H1 (cell line): Measurements from ENCODE around the gene PSD. TPM values are rescaled to one million over a fixed set of nuclear protein-coding genes. Genes with fewer than 3 reads are reported as not detected.
A peak's percentile ranks its signal among the peaks of the same experiment; 100 is the strongest.

Experiments used
- CTCF ChIA-PET: fragments of 300-600 bp; sonication (Branson Sonifier 250); formaldehyde crosslinking; loops from one replicate; lab custom pipeline; 2021; ENCODE audit not compliant: partially characterized antibody; lab: Charles Lee
- POLR2A ChIA-PET: fragments of 300-600 bp; sonication (Branson Sonifier 250); formaldehyde crosslinking; loops from one replicate; lab custom pipeline; 2021; ENCODE audit warnings: inconsistent platforms; ENCODE audit not compliant: partially characterized antibody; lab: Charles Lee
- DNase-seq, 2 experiments: peaks; one replicate each; pipeline versions ENCODE4 v3.0.0 to v3.0.0-alpha.2; 2010 to 2022; ENCODE audit warnings: low spot score in 2 of 2, low read depth in 1 of 2, mixed read lengths in 1 of 2
- FAIRE-seq: peaks from 2 replicates; lab custom pipeline; 2011; peaks lifted over from hg19 to GRCh38; lab: Jason Lieb, UNC
- H2AFZ ChIP-seq: 2 replicates; pipeline ENCODE4 v1.8.1; 2012; ENCODE audit warnings: low read length, inconsistent platforms
- H2AK5ac ChIP-seq: 2 replicates; pipeline ENCODE4 v1.6.1; 2013; ENCODE audit warnings: low read depth, low read length
- H2BK120ac ChIP-seq: replicated peaks from 2 replicates; pipeline ENCODE3; 2013; ENCODE audit warnings: low read depth, low read length, inconsistent platforms
- H2BK12ac ChIP-seq: 2 replicates; pipeline ENCODE4 v1.6.1; 2013; ENCODE audit warnings: low read depth, low read length
- H2BK15ac ChIP-seq: 2 replicates; pipeline ENCODE4 v1.6.1; 2013; ENCODE audit warnings: low read length
- H2BK20ac ChIP-seq: 2 replicates; pipeline ENCODE4 v1.6.1; 2013; ENCODE audit warnings: low read length
- H2BK5ac ChIP-seq: 2 replicates; pipeline ENCODE4 v1.6.1; 2013; ENCODE audit warnings: low read depth, low read length
- H3K14ac ChIP-seq: 2 replicates; pipeline ENCODE4 v1.6.1; 2013; ENCODE audit warnings: inconsistent platforms; ENCODE audit not compliant: insufficient read length
- H3K18ac ChIP-seq: 2 replicates; pipeline ENCODE4 v1.6.1; 2013; ENCODE audit warnings: low read length; ENCODE audit errors: extremely low read depth
- H3K23ac ChIP-seq: 2 replicates; pipeline ENCODE4 v1.6.1; 2013; ENCODE audit warnings: inconsistent platforms; ENCODE audit not compliant: insufficient read length
- H3K23me2 ChIP-seq: 2 replicates; pipeline ENCODE4 v1.6.1; 2013; ENCODE audit warnings: low read depth, low read length
- H3K27ac ChIP-seq: 2 replicates; pipeline ENCODE4 v1.6.1; 2011; ENCODE audit warnings: low read depth, low read length, inconsistent platforms
- H3K27me3 ChIP-seq, 4 experiments: replicated peaks in 1 of 4; 1 replicate in 1 of 4; 2 replicates in 3 of 4; pipeline versions ENCODE4 v1.6.1 to v1.8.1; 2011 to 2013; ENCODE audit warnings: low read length in 3 of 4, mild to moderate bottlenecking in 3 of 4, inconsistent platforms in 2 of 4, mixed read lengths in 2 of 4, moderate library complexity in 1 of 4; ENCODE audit not compliant: control insufficient read depth in 3 of 4, insufficient read depth in 3 of 4; ENCODE audit errors: extremely low read depth in 1 of 4
- H3K36me3 ChIP-seq, 4 experiments: 2 replicates each; pipeline versions ENCODE4 v1.6.1 to v1.8.1; 2011 to 2013; ENCODE audit warnings: mild to moderate bottlenecking in 4 of 4, low read length in 3 of 4, moderate library complexity in 2 of 4, control low read depth in 1 of 4, inconsistent platforms in 1 of 4; ENCODE audit not compliant: insufficient read depth in 4 of 4, control insufficient read depth in 2 of 4
- H3K4ac ChIP-seq: replicated peaks from 2 replicates; pipeline ENCODE3; 2013; ENCODE audit warnings: low read length, low read depth, mixed read lengths, inconsistent platforms; ENCODE audit not compliant: insufficient read length
- H3K4me1 ChIP-seq, 4 experiments: replicated peaks in 1 of 4; 1 replicate in 1 of 4; 2 replicates in 3 of 4; pipeline versions ENCODE4 v1.6.1 to v1.8.1; 2011 to 2013; ENCODE audit warnings: low read length in 3 of 4, inconsistent platforms in 2 of 4, mixed read lengths in 1 of 4; ENCODE audit not compliant: insufficient read depth in 4 of 4, control insufficient read depth in 3 of 4
- H3K4me2 ChIP-seq, 2 experiments: 2 replicates each; pipeline versions ENCODE4 v1.6.1 to v1.8.1; 2011 to 2013; ENCODE audit warnings: low read depth in 2 of 2, low read length in 2 of 2, control low read depth in 1 of 2, inconsistent platforms in 1 of 2, mild to moderate bottlenecking in 1 of 2; ENCODE audit not compliant: insufficient read depth in 1 of 2
- H3K4me3 ChIP-seq, 4 experiments: fragments of 200-600, 300-600 bp in 1 of 4; sonication (generic), shearing (Covaris generic), sonication (Bioruptor Twin) in 1 of 4; 2 replicates each; pipeline versions ENCODE4 v1.5.1 to v1.8.1; 2011 to 2016; ENCODE audit warnings: low read length in 4 of 4, low read depth in 3 of 4, control low read depth in 2 of 4, inconsistent platforms in 2 of 4, mild to moderate bottlenecking in 2 of 4, mixed read lengths in 1 of 4, moderate library complexity in 1 of 4; ENCODE audit not compliant: insufficient read depth in 2 of 4; ENCODE audit errors: extremely low read depth in 1 of 4
- H3K56ac ChIP-seq: replicated peaks from 2 replicates; pipeline ENCODE3; 2013; ENCODE audit warnings: low read depth, mild to moderate bottlenecking, mixed read lengths, low read length, inconsistent platforms; ENCODE audit not compliant: insufficient read length
- H3K79me1 ChIP-seq: 2 replicates; pipeline ENCODE4 v1.6.1; 2013; ENCODE audit warnings: low read depth, low read length, control low read depth
- H3K79me2 ChIP-seq, 2 experiments: 2 replicates each; pipeline versions ENCODE4 v1.6.1 to v1.8.1; 2012 to 2013; ENCODE audit warnings: low read length in 2 of 2, mild to moderate bottlenecking in 2 of 2, inconsistent platforms in 1 of 2; ENCODE audit not compliant: insufficient read depth in 2 of 2, control insufficient read depth in 1 of 2
- H3K9ac ChIP-seq, 4 experiments: replicated peaks in 1 of 4; 1 replicate in 1 of 4; 2 replicates in 3 of 4; pipeline versions ENCODE4 v1.6.1 to v1.8.1; 2011 to 2013; ENCODE audit warnings: low read depth in 3 of 4, low read length in 3 of 4, control low read depth in 2 of 4, mild to moderate bottlenecking in 2 of 4, moderate library complexity in 2 of 4, inconsistent platforms in 1 of 4; ENCODE audit errors: extremely low read depth in 1 of 4
- H3K9me3 ChIP-seq, 2 experiments: 2 replicates each; pipeline versions ENCODE4 v1.6.1 to v1.8.1; 2012 to 2013; ENCODE audit warnings: mild to moderate bottlenecking in 2 of 2, moderate library complexity in 2 of 2, control low read depth in 1 of 2, inconsistent platforms in 1 of 2, low read depth in 1 of 2, low read length in 1 of 2, mixed read lengths in 1 of 2; ENCODE audit not compliant: insufficient read depth in 2 of 2
- H4K20me1 ChIP-seq, 2 experiments: replicated peaks in 1 of 2; 2 replicates each; pipeline versions ENCODE3 to v1.8.1; 2011 to 2013; ENCODE audit warnings: inconsistent platforms in 2 of 2, low read length in 2 of 2, mild to moderate bottlenecking in 1 of 2; ENCODE audit not compliant: insufficient read depth in 2 of 2, control insufficient read depth in 1 of 2
- H4K5ac ChIP-seq: 2 replicates; pipeline ENCODE4 v1.6.1; 2013; ENCODE audit warnings: low read length, low read depth, mixed read lengths, inconsistent platforms; ENCODE audit not compliant: insufficient read length
- H4K8ac ChIP-seq: 2 replicates; pipeline ENCODE4 v1.8.0; 2013; ENCODE audit warnings: mild to moderate bottlenecking, moderate library complexity, low read length, inconsistent platforms; ENCODE audit not compliant: insufficient read depth; ENCODE audit errors: extremely low read depth
- H4K91ac ChIP-seq: replicated peaks from 2 replicates; pipeline ENCODE3; 2013; ENCODE audit warnings: low read length, mixed read lengths, inconsistent platforms; ENCODE audit not compliant: insufficient read length
- BACH1 ChIP-seq: IDR thresholded peaks from 2 replicates; pipeline ENCODE4 v1.6.1; 2012; ENCODE audit warnings: low read length, improper control_type of control experiment
- CTBP2 ChIP-seq: IDR thresholded peaks from 2 replicates; pipeline ENCODE4 v1.7.0; 2011; ENCODE audit warnings: borderline replicate concordance, mild to moderate bottlenecking, moderate library complexity, mixed read lengths, low read length; ENCODE audit not compliant: insufficient read depth, insufficient read length
- EGR1 ChIP-seq: IDR thresholded peaks from 2 replicates; pipeline ENCODE4 v1.6.1; 2011; ENCODE audit warnings: low read depth, low read length, borderline replicate concordance
- EZH2 ChIP-seq: fragments of 200-600 bp; sonication (generic); IDR thresholded peaks from 2 replicates; pipeline ENCODE4 v1.7.1; 2012; ENCODE audit warnings: low read depth, mild to moderate bottlenecking, moderate library complexity, low read length, inconsistent platforms; ENCODE audit not compliant: severe bottlenecking
- KDM4A ChIP-seq: IDR thresholded peaks from one replicate; pipeline ENCODE4 v1.7.1; 2012; ENCODE audit warnings: low read depth, mild to moderate bottlenecking, moderate library complexity, low read length, inconsistent platforms; ENCODE audit not compliant: severe bottlenecking
- POU5F1 ChIP-seq: IDR thresholded peaks from 2 replicates; pipeline ENCODE4 v1.6.1; 2011; ENCODE audit warnings: low read depth, mild to moderate bottlenecking, low read length, moderate library complexity
- RAD21 ChIP-seq, 2 experiments: IDR thresholded peaks in 1 of 2; conservative IDR thresholded peaks in 1 of 2; 2 replicates each; pipeline ENCODE4 v1.6.1; 2011; ENCODE audit warnings: low read depth in 2 of 2, low read length in 2 of 2, improper control_type of control experiment in 1 of 2, inconsistent platforms in 1 of 2, mild to moderate bottlenecking in 1 of 2, moderate library complexity in 1 of 2
- RBBP5 ChIP-seq: IDR thresholded peaks from 2 replicates; pipeline ENCODE4 v1.7.1; 2012; ENCODE audit warnings: low read depth, mild to moderate bottlenecking, inconsistent platforms, low read length, moderate library complexity, borderline replicate concordance
- RNF2 ChIP-seq: fragments of 200-900, 300-1000 bp; sonication (generic); IDR thresholded peaks from 2 replicates; pipeline ENCODE4 v1.7.1; 2016; ENCODE audit warnings: borderline replicate concordance, low read depth, mild to moderate bottlenecking, antibody characterized with exemption, low read length; ENCODE audit not compliant: poor library complexity, severe bottlenecking; ENCODE audit errors: missing control alignments
- SRF ChIP-seq: IDR thresholded peaks from 2 replicates; pipeline ENCODE4 v1.6.1; 2011; ENCODE audit warnings: mild to moderate bottlenecking, low read depth, low read length, moderate library complexity
- TCF12 ChIP-seq: IDR thresholded peaks from 2 replicates; pipeline ENCODE4 v1.6.1; 2011; ENCODE audit warnings: low read depth, mild to moderate bottlenecking, low read length
- WGBS, 2 experiments: shearing (Covaris generic) in 1 of 2; methylation state at CpG; one replicate each; pipeline versions ENCODE4 v1.1.6 to v1.1.7; 2013 to 2015; ENCODE audit warnings: low lambda C conversion rate in 2 of 2, mixed read lengths in 2 of 2, inconsistent platforms in 1 of 2, low coverage in 1 of 2, missing lambda C conversion rate in 1 of 2; ENCODE audit not compliant: insufficient replicate concordance in 2 of 2, insufficient coverage in 1 of 2, insufficient read length in 1 of 2; ENCODE audit errors: extremely low coverage in 1 of 2, missing lambda C conversion rate in 1 of 2; 5-methylcytosine and 5-hydroxymethylcytosine counted together
- polyA plus RNA-seq, 7 experiments: library from polyadenylated mRNA; depleted of rRNA in 3 of 7; stranded (reverse) in 5 of 7; unstranded in 2 of 7; fragments of >200 nt in 5 of 7; fragments of 200-250 nt in 2 of 7; gene quantifications; 1 replicate in 5 of 7; 2 replicates in 1 of 7; 4 replicates in 1 of 7; pipeline versions ENCODE4 v1.2.1 to v1.2.3, GENCODE V29; 2011 to 2013; ENCODE audit warnings: missing spikeins in 2 of 7, mixed read lengths in 2 of 7
- total RNA-seq: library from RNA; stranded (reverse); fragmentation: NEBNext Ultra II Directional; extraction: Animal tissue kit (Norgen Biotek cat#: 25700); gene quantifications from 2 replicates; pipeline ENCODE4 v1.2.1, GENCODE V29; 2021
- TF ChIP-seq, protein P1 (sequence below): IDR thresholded peaks from 2 replicates; pipeline ENCODE4 v1.6.1; 2011; ENCODE audit warnings: low read length, improper control_type of control experiment

PSD gene
- total and polyA plus RNA-seq, 2 of the 8 experiments (the other 6 are each of a cell fraction or from before 2014, with no cell fraction given) = 5.4 to 6.0 TPM

DNA sequence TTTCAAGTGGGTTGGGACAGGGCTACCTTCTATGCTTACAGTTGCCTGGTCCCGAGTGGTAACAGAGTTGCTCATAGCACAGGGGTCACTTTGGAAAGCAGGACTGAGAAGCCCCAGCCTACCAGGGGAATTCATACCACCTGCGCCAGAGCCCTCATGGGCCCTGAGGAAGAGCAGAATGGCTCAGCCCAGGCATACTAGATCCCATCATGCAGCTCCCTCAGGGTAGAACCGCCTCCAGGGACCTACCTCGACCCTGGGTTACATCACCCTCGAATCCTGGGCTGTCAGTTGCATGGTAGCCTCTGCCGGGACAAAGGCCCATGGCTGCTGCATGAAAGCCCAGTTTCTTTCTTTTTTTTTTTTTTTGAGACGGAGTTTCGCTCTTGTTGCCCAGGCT, 10.9 kb upstream of the PSD start:
- Histone ChIP-seq H3K36me3 (no peaks in the 10 kb centered on the region; a peak in 1 of 8 replicates), H3K9ac (no peak overlapping the region), H4K5ac (no peak overlapping the region), H2BK20ac (no peak overlapping the region), H3K23ac (no peak overlapping the region), H3K79me1 (no peaks in the 10 kb centered on the region), H4K91ac (no peak overlapping the region), H2BK5ac (no peak overlapping the region), H2AFZ (no peak overlapping the region), H2BK120ac (no peak overlapping the region), H3K4ac (no peak overlapping the region), H3K18ac (no peak overlapping the region), H3K27ac (no peak overlapping the region), H3K79me2 (no peaks in the 10 kb centered on the region; a peak in 1 of 4 replicates), H4K8ac (no peak overlapping the region), H2BK12ac (no peak overlapping the region), H4K20me1 (peaks cover 0 to 3% of the 10 kb centered on the region in 2 experiments), H3K4me1 (peaks cover 0 to 9% (median 7%) of the 10 kb centered on the region in 4 experiments; a peak in 6 of 7 replicates), H3K14ac (no peak overlapping the region), H3K56ac (no peak overlapping the region), H3K4me2 (no peak overlapping the region), H3K9me3 (no peaks in the 10 kb centered on the region), H3K27me3 (peaks cover 3 to 16% (median 15%) of the 10 kb centered on the region in 4 experiments), H2BK15ac (no peak overlapping the region), H3K23me2 (peaks cover 9% of the 10 kb centered on the region), H3K4me3 (no peak overlapping the region), H2AK5ac (peak overlapping the region; percentile 66; the same call in 1 of the 2 replicates)
- ChIA-PET CTCF (no interaction called here), POLR2A (interaction anchor here (4.6 to 9.0 kb wide), 2 partner anchors 8 to 22 kb away, joined by 56 to 75 read pairs; partner anchors contain the start of genes C10orf95 and FBXL15)
- WGBS, 2 experiments = 81% methylated on average over 6 of the region's 8 CpGs; no CpG with 5 or more reads in 1 of the 2 experiments
- FAIRE-seq = no peak
- no peak for DNase-seq
- TF ChIP-seq TCF12 (no peak), EGR1 (no peak), POU5F1 (no peak), BACH1 (no peak), CTBP2 (no peak), SRF (no peak), RAD21 (IDR thresholded peaks at IDR 0.05 in 1 of 2, conservative IDR thresholded peaks at IDR 0.05 in 1 of 2; ENCODE audit: low read depth in 2 of 2, low read length in 2 of 2) (no peak), RNF2 (no peak), KDM4A (no peak), RBBP5 (no peak), EZH2 (no peak)
- TF ChIP-seq, protein P1, sequence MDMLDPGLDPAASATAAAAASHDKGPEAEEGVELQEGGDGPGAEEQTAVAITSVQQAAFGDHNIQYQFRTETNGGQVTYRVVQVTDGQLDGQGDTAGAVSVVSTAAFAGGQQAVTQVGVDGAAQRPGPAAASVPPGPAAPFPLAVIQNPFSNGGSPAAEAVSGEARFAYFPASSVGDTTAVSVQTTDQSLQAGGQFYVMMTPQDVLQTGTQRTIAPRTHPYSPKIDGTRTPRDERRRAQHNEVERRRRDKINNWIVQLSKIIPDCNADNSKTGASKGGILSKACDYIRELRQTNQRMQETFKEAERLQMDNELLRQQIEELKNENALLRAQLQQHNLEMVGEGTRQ = no peak
